Lung (tissue), 12 donors: Measurements from ENCODE around the gene MROH8. TPM values are rescaled to one million over a fixed set of nuclear protein-coding genes. Genes with fewer than 3 reads are reported as not detected.

Experiments used
- ATAC-seq: fragments of 200-7000 bp; cut with Tn5 transposase; one replicate; pipeline ENCODE4 v1.9.1; 2020; ENCODE audit warnings: moderate number of reproducible peaks; ENCODE audit not compliant: insufficient read depth, low FRiP score
- DNase-seq, 3 donors: peaks; one replicate each; pipeline ENCODE4 v3.0.0-alpha.2; 2013 to 2017
- H3K27ac ChIP-seq, 2 donors: one replicate each; pipeline ENCODE4 v1.5.1; 2013; ENCODE audit warnings: mild to moderate bottlenecking in 2 of 2, moderate library complexity in 2 of 2, control low read depth in 1 of 2, inconsistent platforms in 1 of 2, low read depth in 1 of 2, low read length in 1 of 2
- H3K27me3 ChIP-seq, 3 donors: one replicate each; pipeline ENCODE4 v1.5.1; 2013; ENCODE audit warnings: low read length in 2 of 3; ENCODE audit not compliant: control insufficient read depth in 3 of 3, insufficient read depth in 3 of 3
- H3K36me3 ChIP-seq, 4 donors: one replicate each; pipeline ENCODE4 v1.5.1; 2013; ENCODE audit warnings: low read length in 4 of 4, mild to moderate bottlenecking in 1 of 4, moderate library complexity in 1 of 4; ENCODE audit not compliant: control insufficient read depth in 4 of 4, insufficient read depth in 4 of 4
- H3K4me1 ChIP-seq, 5 donors: one replicate each; pipeline ENCODE4 v1.5.1; 2013; ENCODE audit warnings: low read length in 5 of 5, mild to moderate bottlenecking in 2 of 5, moderate library complexity in 1 of 5; ENCODE audit not compliant: control insufficient read depth in 5 of 5, insufficient read depth in 5 of 5
- H3K4me3 ChIP-seq: one replicate; pipeline ENCODE4 v1.5.1; 2013; ENCODE audit warnings: mild to moderate bottlenecking, control low read depth, moderate library complexity
- H3K9ac ChIP-seq, 2 donors: one replicate each; pipeline ENCODE4 v1.5.1; 2013; ENCODE audit warnings: low read length in 2 of 2, control low read depth in 1 of 2; ENCODE audit not compliant: insufficient read depth in 1 of 2
- H3K9me3 ChIP-seq, 4 donors: one replicate each; pipeline ENCODE4 v1.5.1; 2013; ENCODE audit warnings: low read length in 3 of 4, mild to moderate bottlenecking in 1 of 4, moderate library complexity in 1 of 4; ENCODE audit not compliant: control insufficient read depth in 4 of 4, insufficient read depth in 3 of 4
- WGBS, 2 donors: extraction: QIAGEN DNeasy Blood & Tissue Kit; methylation state at CpG; one replicate each; pipeline ENCODE4 v1.1.7; 2013; 5-methylcytosine and 5-hydroxymethylcytosine counted together
- polyA plus RNA-seq, 2 donors: library from polyadenylated mRNA; stranded (reverse); fragments of 200-250 nt; gene quantifications; one replicate each; pipeline ENCODE4 v1.2.1, GENCODE V29; 2013
- total RNA-seq, 2 donors: library from RNA; depleted of rRNA in 1 of 2; stranded (reverse); fragments of >200 nt in 1 of 2; gene quantifications; one replicate each; pipeline ENCODE4 v1.2.1, GENCODE V29; 2014 to 2021
- TF ChIP-seq, protein P1 (sequence below): IDR thresholded peaks from 2 replicates; pipeline ENCODE4 v1.5.1; 2012; ENCODE audit warnings: mild to moderate bottlenecking; ENCODE audit errors: control extremely low read depth, extremely low read depth
- donor health status: control.
- donor health status: control.
- donor health status: Bipolar disorder and iron deficiency.
- donor health status: healthy.
- donor health status: DM: yes; HTN: yes; CAD: no.

The MROH8 gene
- total and polyA plus RNA-seq, 4 donors = 0.84 to 4.0 (median 2.5) TPM

- H3K9ac ChIP-seq = no peak overlapping the region
- H3K4me3 ChIP-seq = no peak overlapping the region
- H3K4me1 ChIP-seq = no peaks in the 10 kb centered on the region
- no peaks in the 10 kb centered on the region for H3K27me3 ChIP-seq
- ATAC-seq (no peak), DNase-seq (no peak)
- TF ChIP-seq, protein P1, sequence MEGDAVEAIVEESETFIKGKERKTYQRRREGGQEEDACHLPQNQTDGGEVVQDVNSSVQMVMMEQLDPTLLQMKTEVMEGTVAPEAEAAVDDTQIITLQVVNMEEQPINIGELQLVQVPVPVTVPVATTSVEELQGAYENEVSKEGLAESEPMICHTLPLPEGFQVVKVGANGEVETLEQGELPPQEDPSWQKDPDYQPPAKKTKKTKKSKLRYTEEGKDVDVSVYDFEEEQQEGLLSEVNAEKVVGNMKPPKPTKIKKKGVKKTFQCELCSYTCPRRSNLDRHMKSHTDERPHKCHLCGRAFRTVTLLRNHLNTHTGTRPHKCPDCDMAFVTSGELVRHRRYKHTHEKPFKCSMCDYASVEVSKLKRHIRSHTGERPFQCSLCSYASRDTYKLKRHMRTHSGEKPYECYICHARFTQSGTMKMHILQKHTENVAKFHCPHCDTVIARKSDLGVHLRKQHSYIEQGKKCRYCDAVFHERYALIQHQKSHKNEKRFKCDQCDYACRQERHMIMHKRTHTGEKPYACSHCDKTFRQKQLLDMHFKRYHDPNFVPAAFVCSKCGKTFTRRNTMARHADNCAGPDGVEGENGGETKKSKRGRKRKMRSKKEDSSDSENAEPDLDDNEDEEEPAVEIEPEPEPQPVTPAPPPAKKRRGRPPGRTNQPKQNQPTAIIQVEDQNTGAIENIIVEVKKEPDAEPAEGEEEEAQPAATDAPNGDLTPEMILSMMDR = no peak
- H3K27ac ChIP-seq = no peak overlapping the region
- no peaks in the 10 kb centered on the region for H3K9me3 ChIP-seq
- 80 to 89% methylated on average over 2 of the region's 2 CpGs for WGBS, 2 donors
- peaks cover 24 to 50% (median 43%) of the 10 kb centered on the region in 4 donors for H3K36me3 ChIP-seq
Observed at GRCh38 chr20:37205794-37206193, 26.4 kb upstream of the MROH8 start.

DNA sequence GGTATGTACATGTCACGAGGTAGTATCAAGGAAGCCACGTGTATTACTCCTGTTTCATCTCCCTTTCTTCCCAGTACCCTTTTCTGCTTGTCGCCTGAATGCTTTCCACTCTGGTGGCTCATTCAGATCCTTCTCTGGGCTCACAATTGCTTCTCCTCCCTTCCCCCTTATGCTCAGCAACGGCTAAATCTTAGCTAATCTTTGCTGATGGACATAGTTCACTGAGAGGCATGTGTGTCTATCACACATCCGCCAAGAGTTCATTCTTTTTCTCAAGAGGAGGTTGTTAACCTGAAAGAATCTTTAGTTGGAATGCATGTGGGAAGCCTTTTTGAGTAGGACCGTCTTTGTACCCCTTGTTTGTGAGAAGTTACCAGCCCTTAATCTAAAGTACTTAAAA is 25.8 kb upstream of the MROH8 start:
- ATAC-seq = no peak
- TF ChIP-seq, protein P1 = no peak
- whole genome bisulfite sequencing, 2 donors = 74 to 89% methylated on average over 6 of the region's 6 CpGs

DNA sequence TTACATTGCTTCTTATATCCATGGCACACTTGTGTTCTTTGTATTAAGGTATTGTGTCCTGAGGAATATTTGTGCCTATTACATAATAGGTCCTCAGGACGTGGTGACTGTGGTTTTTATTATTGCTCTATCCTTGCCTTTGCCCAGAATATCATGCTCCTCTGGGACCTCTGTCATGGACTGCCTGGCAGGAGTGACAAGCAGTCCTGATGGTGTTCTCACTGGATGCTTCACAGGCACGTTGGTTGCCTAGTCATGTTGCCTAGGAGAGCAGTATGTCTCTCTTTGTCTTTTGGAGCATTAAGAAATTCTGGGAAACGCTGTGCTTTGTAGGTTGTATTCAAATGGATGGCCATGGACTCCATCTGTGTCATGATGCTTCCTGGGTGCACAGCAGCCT is 24.7 kb upstream of the MROH8 start:
- no peak for DNase-seq
- Histone ChIP-seq H3K9me3 (no peaks in the 10 kb centered on the region), H3K9ac (no peak overlapping the region), H3K27me3 (no peaks in the 10 kb centered on the region), H3K4me1 (no peaks in the 10 kb centered on the region), H3K36me3 (peaks cover 28 to 52% (median 42%) of the 10 kb centered on the region in 4 donors), H3K27ac (no peak overlapping the region), H3K4me3 (no peak overlapping the region)
- WGBS, 2 donors = 78 to 81% methylated on average over 3 of the region's 3 CpGs
- TF ChIP-seq, protein P1 = no peak
- no peak for ATAC-seq

More for the DNA sequence above, 25.8 kb upstream of the MROH8 start:
- H3K27me3 ChIP-seq = no peaks in the 10 kb centered on the region
- H3K4me3 ChIP-seq = no peak overlapping the region
- no peak overlapping the region for H3K27ac ChIP-seq
- H3K4me1 ChIP-seq = no peaks in the 10 kb centered on the region
- peaks cover 24 to 54% (median 47%) of the 10 kb centered on the region in 4 donors for H3K36me3 ChIP-seq
- no peaks in the 10 kb centered on the region for H3K9me3 ChIP-seq
- no peak for DNase-seq
- no peak overlapping the region for H3K9ac ChIP-seq
